Measurements from ENCODE around the gene CYFIP2. TPM values are rescaled to one million over a fixed set of nuclear protein-coding genes. Genes with fewer than 3 reads are reported as not detected.

CYFIP2 gene
- total and polyA plus RNA-seq, 4 experiments from 2014 or later, result 317 to 516 (median 379) TPM

DNA sequence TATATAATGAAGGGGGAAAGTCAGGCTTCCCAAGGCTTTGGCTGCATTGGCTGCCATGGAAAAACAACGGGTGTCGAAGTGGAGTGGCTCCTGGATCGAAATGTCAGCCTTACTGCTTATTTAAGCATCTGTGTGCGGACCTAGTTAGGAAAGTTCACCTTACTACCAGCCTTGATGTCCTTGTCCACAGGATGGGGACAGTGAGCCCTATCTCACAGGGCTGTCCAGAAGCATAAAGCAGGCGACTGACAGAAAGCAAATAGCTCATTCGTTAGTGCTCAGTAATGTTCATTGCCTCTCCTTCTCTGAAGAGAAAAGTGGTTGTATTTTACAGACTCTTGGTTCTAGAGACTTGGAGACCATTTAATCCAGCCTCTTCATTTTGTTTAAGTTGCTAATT, 112.6 kb downstream of the CYFIP2 start:
- Histone ChIP-seq H3K4me1 (ENCODE audit: insufficient read depth, low read length) (no peaks in the 10 kb centered on the region), H3K27ac (ENCODE audit: low read depth, low read length) (no peak overlapping the region), H3K36me3 (ENCODE audit: insufficient read depth, low read length) (peaks cover 69% of the 10 kb centered on the region), H3K4me3 (ENCODE audit: low read length in 2 of 2) (no peak overlapping the region), H3K9me3 (ENCODE audit: control insufficient read depth in 1 of 2, low read length in 2 of 2) (no peaks in the 10 kb centered on the region), H3K27me3 (ENCODE audit: insufficient read depth, low read length) (no peaks in the 10 kb centered on the region)
- no peaks in the 10 kb centered on the region for H3K27me3 Mint-ChIP-seq
- H3K9me3 Mint-ChIP-seq, result no peaks in the 10 kb centered on the region
- H3K4me3 Mint-ChIP-seq, result no peak overlapping the region
- H3K27ac Mint-ChIP-seq, result peak overlapping the region in 3 of 7 donors; percentile 7 to 39 (median 37)
- ChIA-PET POLR2A (ENCODE audit: partially characterized antibody) (no interaction called here), CTCF (ENCODE audit: partially characterized antibody) (interaction anchor here (0.7 to 1.1 kb wide), 2 partner anchors 22 to 50 kb away, joined by 3 to 4 read pairs; no protein-coding TSS in a partner anchor)
- no peak for DNase-seq
- H3K4me1 Mint-ChIP-seq, result peaks cover 0 to 9% (median 5%) of the 10 kb centered on the region in 4 donors
- peaks cover 73 to 88% of the 10 kb centered on the region in 2 donors for H3K36me3 Mint-ChIP-seq
- intact Hi-C loops (cut with micrococcal nuclease), result no loop called here

DNA sequence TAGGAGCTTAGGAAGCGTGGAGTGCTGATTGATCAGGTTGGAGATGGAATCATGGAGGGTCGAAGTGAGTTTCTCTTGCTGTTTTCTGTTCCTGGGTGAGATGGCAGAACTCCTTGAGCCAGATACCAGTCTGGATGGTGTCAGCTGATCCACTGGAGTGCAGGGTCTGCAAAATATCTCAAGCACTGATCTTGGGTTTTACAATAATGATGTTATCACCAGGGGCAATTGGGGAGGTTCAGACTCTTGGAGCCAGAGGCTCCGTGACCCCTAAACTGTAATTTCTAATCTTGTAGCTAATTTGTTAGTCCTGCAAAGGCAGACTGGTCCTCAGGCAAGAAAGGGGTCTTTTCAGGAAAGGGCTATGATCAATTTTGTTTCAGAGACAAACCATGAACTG, 114.1 kb downstream of the CYFIP2 start:
- Histone ChIP-seq H3K27ac (ENCODE audit: low read depth, low read length) (no peak overlapping the region), H3K36me3 (ENCODE audit: insufficient read depth, low read length) (peaks cover 67% of the 10 kb centered on the region), H3K4me3 (ENCODE audit: low read length in 2 of 2) (no peak overlapping the region), H3K27me3 (ENCODE audit: insufficient read depth, low read length) (no peaks in the 10 kb centered on the region), H3K9me3 (ENCODE audit: control insufficient read depth in 1 of 2, low read length in 2 of 2) (no peaks in the 10 kb centered on the region), H3K4me1 (ENCODE audit: insufficient read depth, low read length) (no peaks in the 10 kb centered on the region)
- ChIA-PET CTCF (ENCODE audit: partially characterized antibody) (interaction anchor here (1.7 kb wide), 1 partner anchor 52 kb away, joined by 3 read pairs; no protein-coding TSS in a partner anchor), POLR2A (ENCODE audit: partially characterized antibody) (interaction anchor here (1.9 kb wide), 1 partner anchor 10 kb away, joined by 4 read pairs; no protein-coding TSS in a partner anchor)
- DNase-seq, result no peak
- Mint-ChIP-seq H3K36me3 (peaks cover 74 to 88% of the 10 kb centered on the region in 2 donors), H3K9me3 (no peaks in the 10 kb centered on the region), H3K4me3 (no peak overlapping the region), H3K27ac (peak overlapping the region in 3 of 7 donors; percentile 9 to 60 (median 27)), H3K27me3 (no peaks in the 10 kb centered on the region), H3K4me1 (peaks cover 0 to 9% (median 5%) of the 10 kb centered on the region in 4 donors)
- intact Hi-C loops (cut with micrococcal nuclease), result no loop called here

DNA sequence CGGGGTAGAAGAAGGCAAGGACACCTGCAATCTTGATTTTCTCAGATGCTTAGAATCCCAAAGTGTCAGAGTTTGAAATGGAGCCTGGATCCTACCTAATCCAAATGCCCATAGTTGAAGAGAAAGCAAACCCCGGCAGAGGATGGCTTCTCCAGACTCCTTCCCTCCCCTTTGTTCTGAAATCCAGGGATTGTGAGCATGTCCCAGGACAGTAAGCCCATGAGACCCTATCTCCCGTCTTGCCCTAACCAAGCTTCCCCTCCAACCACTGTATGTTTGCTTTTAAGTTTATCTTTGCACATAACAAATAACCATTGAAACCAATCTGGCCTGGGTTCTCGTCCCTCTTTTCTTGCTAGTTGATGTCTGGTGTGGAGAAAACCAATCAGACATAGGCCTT, 115.8 kb downstream of the CYFIP2 start:
- ChIA-PET CTCF (ENCODE audit: partially characterized antibody) (interaction anchor here (1.1 kb wide), 2 partner anchors 51 to 362 kb away, joined by 3 to 7 read pairs; partner anchors contain the start of gene LSM11), POLR2A (ENCODE audit: partially characterized antibody) (no interaction called here)
- Mint-ChIP-seq H3K27me3 (no peaks in the 10 kb centered on the region), H3K36me3 (peaks cover 69 to 84% of the 10 kb centered on the region in 2 donors), H3K4me1 (peaks cover 0 to 8% (median 3%) of the 10 kb centered on the region in 4 donors), H3K4me3 (no peak overlapping the region), H3K9me3 (no peaks in the 10 kb centered on the region), H3K27ac (peak overlapping the region in 3 of 7 donors; percentile 14 to 83 (median 48))
- Histone ChIP-seq H3K27me3 (ENCODE audit: insufficient read depth, low read length) (no peaks in the 10 kb centered on the region), H3K27ac (ENCODE audit: low read depth, low read length) (no peak overlapping the region), H3K36me3 (ENCODE audit: insufficient read depth, low read length) (peaks cover 65% of the 10 kb centered on the region), H3K4me3 (ENCODE audit: low read length in 2 of 2) (no peak overlapping the region), H3K9me3 (ENCODE audit: control insufficient read depth in 1 of 2, low read length in 2 of 2) (no peaks in the 10 kb centered on the region), H3K4me1 (ENCODE audit: insufficient read depth, low read length) (no peaks in the 10 kb centered on the region)
- intact Hi-C loops (cut with micrococcal nuclease), result no loop called here
- no peak for DNase-seq

DNA sequence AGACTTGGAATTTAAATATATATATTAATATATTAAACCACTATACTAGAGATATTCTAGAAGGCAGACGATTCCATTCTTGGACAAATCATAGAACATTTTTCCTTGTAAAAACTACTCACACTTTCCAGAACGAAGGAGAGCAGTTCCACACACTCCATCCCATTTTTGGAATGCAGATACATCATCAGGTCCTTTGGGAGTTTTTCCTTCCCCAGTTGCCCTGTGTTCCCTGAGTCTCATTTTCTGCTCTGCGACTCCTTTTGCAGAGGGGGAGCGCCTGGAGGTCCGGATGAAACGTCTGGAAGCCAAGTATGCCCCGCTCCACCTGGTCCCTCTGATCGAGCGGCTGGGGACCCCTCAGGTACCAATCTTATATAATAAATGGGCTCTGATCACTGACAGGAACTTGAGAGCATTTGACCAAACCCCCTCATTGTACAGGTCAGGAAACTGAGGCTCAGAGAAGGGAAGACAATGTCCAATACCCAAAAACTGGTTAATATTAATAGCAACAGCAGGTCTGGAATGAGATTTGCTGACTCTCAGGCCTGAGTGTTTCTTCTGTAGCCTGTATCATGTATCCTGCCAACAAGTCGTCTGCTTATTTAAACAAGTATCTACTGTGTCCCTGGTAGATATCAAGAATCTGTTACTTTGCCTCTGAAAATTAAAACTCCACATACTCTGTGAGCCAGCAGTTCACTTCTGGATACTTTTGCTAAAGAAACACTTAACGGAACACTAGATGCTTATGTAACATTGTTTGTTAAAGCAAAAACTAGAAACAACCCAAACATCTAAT, 117.3 kb downstream of the CYFIP2 start:
- ChIA-PET CTCF (ENCODE audit: partially characterized antibody) (interaction anchor here (0.8 kb wide), 1 partner anchor 360 kb away, joined by 3 read pairs; the partner anchor contains the start of gene LSM11), POLR2A (ENCODE audit: partially characterized antibody) (no interaction called here)
- H3K27ac ChIP-seq (ENCODE audit: low read depth, low read length), result no peak overlapping the region
- intact Hi-C loops (cut with micrococcal nuclease), result no loop called here
- H3K4me1 ChIP-seq (ENCODE audit: insufficient read depth, low read length), result no peaks in the 10 kb centered on the region
- H3K27ac Mint-ChIP-seq, result no peak overlapping the region
- H3K9me3 Mint-ChIP-seq, result peaks cover 0 to 4% (median 0%) of the 10 kb centered on the region in 8 donors
- H3K4me3 Mint-ChIP-seq, result no peak overlapping the region
- H3K27me3 Mint-ChIP-seq, result no peaks in the 10 kb centered on the region
- H3K36me3 Mint-ChIP-seq, result peaks cover 68 to 81% of the 10 kb centered on the region in 2 donors
- H3K9me3 ChIP-seq (ENCODE audit: control insufficient read depth in 1 of 2, low read length in 2 of 2), result no peaks in the 10 kb centered on the region
- H3K27me3 ChIP-seq (ENCODE audit: insufficient read depth, low read length), result no peaks in the 10 kb centered on the region
- H3K4me3 ChIP-seq (ENCODE audit: low read length in 2 of 2), result no peak overlapping the region
- H3K36me3 ChIP-seq (ENCODE audit: insufficient read depth, low read length), result peaks cover 57% of the 10 kb centered on the region
- no peaks in the 10 kb centered on the region for H3K4me1 Mint-ChIP-seq
- no peak for DNase-seq

DNA sequence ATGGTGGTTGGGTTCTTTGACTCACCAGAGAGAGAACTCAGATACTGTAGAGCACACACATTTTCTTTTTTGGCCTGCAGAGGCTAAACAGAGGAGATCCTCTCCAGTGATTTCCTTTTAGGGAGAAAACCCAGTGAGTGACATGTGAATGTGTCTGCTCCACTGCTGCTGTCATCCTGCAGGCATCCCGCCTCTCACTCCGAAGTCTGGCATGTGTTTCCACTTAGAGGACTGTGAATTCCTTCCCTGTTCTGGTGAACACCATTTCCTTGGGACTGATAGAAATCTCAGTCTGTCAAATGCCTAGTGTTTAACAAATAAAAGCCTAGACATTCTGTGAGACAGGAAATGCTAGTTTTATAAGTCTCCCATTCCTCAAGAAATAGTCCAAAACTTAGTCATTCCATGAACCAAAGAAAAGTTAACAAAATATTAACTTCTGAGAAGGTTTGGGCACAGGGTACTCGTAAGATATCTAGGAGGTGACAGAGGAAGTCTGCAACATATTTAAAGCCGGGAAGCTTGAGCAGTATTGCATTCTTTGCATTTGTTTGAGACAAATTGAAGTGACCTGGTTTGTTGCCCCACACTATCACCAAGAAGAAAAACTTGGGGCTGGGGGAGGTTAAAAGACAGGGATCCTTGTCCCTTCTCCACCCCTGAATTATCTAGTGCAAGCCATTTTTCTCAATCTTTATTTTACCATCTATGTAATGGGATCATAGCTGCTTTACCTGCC, 119.2 kb downstream of the CYFIP2 start:
- H3K4me1 ChIP-seq (ENCODE audit: insufficient read depth, low read length), result peaks cover 12% of the 10 kb centered on the region
- Mint-ChIP-seq H3K9me3 (peaks cover 0 to 4% (median 0%) of the 10 kb centered on the region in 8 donors), H3K27me3 (no peaks in the 10 kb centered on the region), H3K4me1 (peaks cover 0 to 12% (median 2%) of the 10 kb centered on the region in 4 donors), H3K27ac (peak overlapping the region in 4 of 7 donors; percentile 22 to 87 (median 38)), H3K36me3 (peaks cover 70 to 74% of the 10 kb centered on the region in 2 donors), H3K4me3 (no peak overlapping the region)
- no peak overlapping the region for H3K4me3 ChIP-seq (ENCODE audit: low read length in 2 of 2)
- CTCF ChIA-PET (ENCODE audit: partially characterized antibody), result interaction anchor here (0.6 to 1.3 kb wide), 4 partner anchors 58 to 358 kb away, joined by 3 to 8 read pairs (median 3); partner anchors contain the start of gene LSM11
- POLR2A ChIA-PET (ENCODE audit: partially characterized antibody), result interaction anchor here (0.6 kb wide), 1 partner anchor 46 kb away, joined by 3 read pairs; no protein-coding TSS in a partner anchor
- H3K36me3 ChIP-seq (ENCODE audit: insufficient read depth, low read length), result peaks cover 70% of the 10 kb centered on the region
- no peak for DNase-seq
- intact Hi-C loops (cut with micrococcal nuclease), result no loop called here
- H3K9me3 ChIP-seq (ENCODE audit: control insufficient read depth in 1 of 2, low read length in 2 of 2), result no peaks in the 10 kb centered on the region
- H3K27me3 ChIP-seq (ENCODE audit: insufficient read depth, low read length), result no peaks in the 10 kb centered on the region
- H3K27ac ChIP-seq (ENCODE audit: low read depth, low read length), result no peak overlapping the region

DNA sequence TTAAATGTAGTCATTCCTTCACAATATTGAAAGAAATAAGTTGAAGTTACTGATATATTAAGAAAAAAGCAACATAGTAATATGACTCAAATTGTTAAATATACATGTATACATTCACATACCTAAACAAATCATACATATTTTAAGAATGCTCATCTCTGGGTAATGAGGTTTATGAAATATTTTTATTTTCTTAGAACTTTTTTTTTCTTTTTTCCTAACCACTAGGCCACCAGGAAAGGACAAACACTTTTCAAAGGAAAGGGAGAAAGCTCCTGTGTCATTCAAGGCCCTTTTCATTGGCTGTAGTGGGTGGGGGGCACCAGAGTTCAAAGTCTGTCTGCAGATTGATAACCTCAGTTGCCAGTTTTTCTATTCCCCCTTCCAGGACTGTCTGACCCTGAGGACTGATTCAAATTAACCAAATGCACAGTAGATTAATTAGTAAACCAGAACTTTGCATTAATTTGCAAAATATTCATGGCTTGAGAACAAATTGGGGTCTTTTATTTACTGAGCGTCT, 121.2 kb downstream of the CYFIP2 start:
- intact Hi-C loops (cut with micrococcal nuclease), result no loop called here
- CTCF ChIA-PET (ENCODE audit: partially characterized antibody), result no interaction called here
- Histone ChIP-seq H3K27ac (ENCODE audit: low read depth, low read length) (no peak overlapping the region), H3K4me3 (ENCODE audit: low read length in 2 of 2) (no peak overlapping the region), H3K36me3 (ENCODE audit: insufficient read depth, low read length) (peaks cover 79% of the 10 kb centered on the region), H3K27me3 (ENCODE audit: insufficient read depth, low read length) (no peaks in the 10 kb centered on the region), H3K4me1 (ENCODE audit: insufficient read depth, low read length) (peaks cover 12% of the 10 kb centered on the region), H3K9me3 (ENCODE audit: control insufficient read depth in 1 of 2, low read length in 2 of 2) (no peaks in the 10 kb centered on the region)
- POLR2A ChIA-PET (ENCODE audit: partially characterized antibody), result interaction anchor here (0.7 kb wide), 1 partner anchor 36 kb away, joined by 3 read pairs; no protein-coding TSS in a partner anchor
- H3K27me3 Mint-ChIP-seq, result no peaks in the 10 kb centered on the region
- no peak for DNase-seq
- H3K4me1 Mint-ChIP-seq, result peaks cover 0 to 21% (median 8%) of the 10 kb centered on the region in 4 donors
- H3K36me3 Mint-ChIP-seq, result peaks cover 72 to 78% of the 10 kb centered on the region in 2 donors
- H3K4me3 Mint-ChIP-seq, result no peak overlapping the region
- H3K27ac Mint-ChIP-seq, result peak overlapping the region in 4 of 7 donors; percentile 8 to 42 (median 25)
- H3K9me3 Mint-ChIP-seq, result peaks cover 0 to 4% (median 0%) of the 10 kb centered on the region in 8 donors

Data from CD4-positive, alpha-beta memory T cell (primary cell).